HepG2 (cell line): Measurements from ENCODE around the gene OPRM1. TPM values are rescaled to one million over a fixed set of nuclear protein-coding genes. Genes with fewer than 3 reads are reported as not detected.

ENCODE experiments used
- ATAC-seq: fragments of 200-7000 bp; cut with Tn5 transposase; 3 replicates; pipeline ENCODE4 v1.9.1; 2020; ENCODE audit warnings: mild to moderate bottlenecking, moderate library complexity
- BruUV-seq: library from RNA; stranded (reverse); fragments of 400-500 nt; replicated peaks from 2 replicates; lab custom pipeline; 2021; lab: Mats Ljungman, UMichigan
- CTCF ChIA-PET: fragments of 300-600 bp; formaldehyde crosslinking; extraction: SDS; loops from one replicate; lab custom pipeline; 2021; ENCODE audit warnings: low total read pairs, inconsistent platforms, low intra/inter-chr PET ratio; lab: Yijun Ruan, JAX
- POLR2A ChIA-PET: fragments of 350-600 bp; sonication (Branson Sonifier 250); formaldehyde crosslinking; loops from one replicate; lab custom pipeline; 2020; ENCODE audit warnings: antibody characterized with exemption, inconsistent platforms; lab: Yijun Ruan, JAX
- DNase-seq: peaks from one replicate; pipeline ENCODE4 v3.0.0-alpha.2; 2015; ENCODE audit warnings: low spot score
- FAIRE-seq: peaks from 3 replicates; lab custom pipeline; 2011; peaks lifted over from hg19 to GRCh38; lab: Jason Lieb, UNC
- H2AFZ ChIP-seq: one replicate; pipeline ENCODE4 v1.6.1; 2011; ENCODE audit warnings: low read length, inconsistent platforms
- H3K27ac ChIP-seq: fragments of 300-600 bp; 3 replicates; pipeline ENCODE4 v1.8.0; 2011; ENCODE audit warnings: mixed run types, mild to moderate bottlenecking, mixed read lengths, low read length, inconsistent platforms; ENCODE audit not compliant: insufficient read depth; ENCODE audit errors: extremely low read length
- H3K27me3 ChIP-seq, 2 experiments: fragments of 200-600 bp in 1 of 2; 2 replicates in 1 of 2; 3 replicates in 1 of 2; pipeline versions ENCODE4 v1.6.0 to v1.8.0; 2011; ENCODE audit warnings: low read length in 2 of 2, mild to moderate bottlenecking in 2 of 2, moderate library complexity in 2 of 2, inconsistent platforms in 1 of 2; ENCODE audit not compliant: insufficient read depth in 2 of 2, control insufficient read depth in 1 of 2
- H3K36me3 ChIP-seq, 2 experiments: fragments of 200-600 bp in 1 of 2; replicated peaks in 1 of 2; 2 replicates in 1 of 2; 3 replicates in 1 of 2; pipeline versions ENCODE4 v1.5.1 to v1.8.0; 2011; ENCODE audit warnings: low read length in 2 of 2, inconsistent platforms in 1 of 2; ENCODE audit not compliant: insufficient read depth in 2 of 2, control insufficient read depth in 1 of 2
- H3K4me1 ChIP-seq: 2 replicates; pipeline ENCODE4 v1.5.1; 2012; ENCODE audit warnings: low read length, inconsistent platforms; ENCODE audit not compliant: insufficient read depth
- H3K4me2 ChIP-seq: 2 replicates; pipeline ENCODE4 v1.6.0; 2011; ENCODE audit warnings: low read depth, low read length, inconsistent platforms
- H3K4me3 ChIP-seq, 3 experiments: fragments of 200-600 bp in 1 of 3; sonication (generic), shearing (Covaris generic) in 1 of 3; replicated peaks in 1 of 3; 2 replicates each; pipeline ENCODE4 v1.5.1; 2011 to 2016; ENCODE audit warnings: low read length in 3 of 3, inconsistent platforms in 2 of 3, low read depth in 2 of 3, mild to moderate bottlenecking in 2 of 3, control low read depth in 1 of 3, mixed read lengths in 1 of 3; ENCODE audit not compliant: insufficient read depth in 1 of 3
- H3K79me2 ChIP-seq: one replicate; pipeline ENCODE4 v1.6.1; 2011; ENCODE audit warnings: low read length, inconsistent platforms; ENCODE audit not compliant: insufficient read depth
- H3K9ac ChIP-seq: 2 replicates; pipeline ENCODE4 v1.6.0; 2011; ENCODE audit warnings: mild to moderate bottlenecking, low read depth, low read length, inconsistent platforms; ENCODE audit not compliant: insufficient read depth
- H3K9me3 ChIP-seq: 2 replicates; pipeline ENCODE4 v1.5.1; 2012; ENCODE audit warnings: mild to moderate bottlenecking, low read length
- H4K20me1 ChIP-seq: 2 replicates; pipeline ENCODE4 v1.6.0; 2011; ENCODE audit warnings: inconsistent platforms, mild to moderate bottlenecking, low read length, moderate library complexity; ENCODE audit not compliant: insufficient read depth
- AHDC1 ChIP-seq: sonication (generic); formaldehyde crosslinking; IDR thresholded peaks from 2 replicates; pipeline ENCODE4 v1.5.1; 2020; ENCODE audit warnings: mild to moderate bottlenecking, missing genetic modification reagents, borderline replicate concordance
- FOXJ3 ChIP-seq: sonication (generic); formaldehyde crosslinking; IDR thresholded peaks from 2 replicates; pipeline ENCODE4 v1.4.0; 2020; ENCODE audit warnings: missing genetic modification reagents, mild to moderate bottlenecking, borderline replicate concordance
- HMG20B ChIP-seq: conservative IDR thresholded peaks from 2 replicates; pipeline ENCODE4 v1.6.1; 2016; ENCODE audit warnings: missing genetic modification reagents, missing compliant biosample characterization
- HNRNPH1 ChIP-seq: fragments of 200-400 bp; formaldehyde crosslinking; optimal IDR thresholded peaks from 2 replicates; pipeline ENCODE3; 2017; ENCODE audit warnings: mild to moderate bottlenecking, low read depth, low read length
- JDP2 ChIP-seq: sonication (generic); formaldehyde crosslinking; IDR thresholded peaks from 2 replicates; pipeline ENCODE4 v1.8.1; 2022; ENCODE audit warnings: missing genetic modification reagents, borderline replicate concordance
- MAX ChIP-seq: IDR thresholded peaks from 2 replicates; pipeline ENCODE4 v1.6.1; 2012; ENCODE audit warnings: inconsistent platforms
- WGBS: methylation state at CpG from one replicate; pipeline ENCODE4 v1.1.6; 2017; ENCODE audit warnings: low lambda C conversion rate; 5-methylcytosine and 5-hydroxymethylcytosine counted together
- in situ Hi-C: cut with HindIII; loops from 2 replicates; pipeline ENCODE4 v1.10.0; 2017; ENCODE audit warnings: low pct_unique_long_range_greater_than_20kb; ENCODE audit not compliant: extremely low pct_ligation_motif_present
- intact Hi-C: fragments of 100-400 bp; cut with micrococcal nuclease; formaldehyde crosslinking; loops from one replicate; pipeline ENCODE4 v1.10.0; 2022; ENCODE audit not compliant: unreplicated experiment
- polyA plus RNA-seq, 8 experiments: library from polyadenylated mRNA; depleted of rRNA in 3 of 8; stranded (reverse) in 7 of 8; unstranded in 1 of 8; fragments of >200 nt; fragmentation: Illumina TruSeq in 4 of 8; extraction: Trizol in 4 of 8; gene quantifications; 2 replicates each; pipeline versions ENCODE4 v1.2.1 to v1.2.3, GENCODE V29; 2011 to 2016; ENCODE audit warnings: low read depth in 4 of 8, missing spikeins in 1 of 8, mixed read lengths in 1 of 8; ENCODE audit not compliant: insufficient read depth in 1 of 8
- total RNA-seq, 5 experiments: library from RNA; depleted of rRNA; stranded (reverse); fragments of >200 nt; fragmentation: Illumina TruSeq; extraction: Trizol; gene quantifications; 2 replicates each; pipeline ENCODE4 v1.2.3, GENCODE V29; 2016; ENCODE audit warnings: low read depth in 1 of 5
- TF ChIP-seq, protein P1 (sequence below): sonication (generic); formaldehyde crosslinking; IDR thresholded peaks from 2 replicates; pipeline ENCODE4 v1.4.0; 2020; ENCODE audit warnings: missing genetic modification reagents

OPRM1 gene
- total and polyA plus RNA-seq, 2 of the 13 experiments (the other 11 are each of a cell fraction or from before 2014, with no cell fraction given), result not detected

GRCh38 chr6:154169193-154169847, 130.3 kb downstream of the OPRM1 start:
- WGBS, result 7% methylated on average over 4 of the region's 5 CpGs
- Histone ChIP-seq H2AFZ (no peak overlapping the region), H3K4me2 (no peak overlapping the region), H3K4me1 (no peaks in the 10 kb centered on the region), H3K79me2 (no peaks in the 10 kb centered on the region), H3K9ac (no peak overlapping the region), H3K27ac (no peak overlapping the region), H3K9me3 (no peaks in the 10 kb centered on the region), H4K20me1 (no peaks in the 10 kb centered on the region), H3K4me3 (no peak overlapping the region), H3K36me3 (no peaks in the 10 kb centered on the region), H3K27me3 (0 out of 5 replicates have a peak, but pooled peaks cover 0 to 3% of the 10 kb centered on the region in 2 experiments)
- no TSS peak for BruUV-seq
- intact Hi-C loops, result no loop called here
- TF ChIP-seq, protein P1, sequence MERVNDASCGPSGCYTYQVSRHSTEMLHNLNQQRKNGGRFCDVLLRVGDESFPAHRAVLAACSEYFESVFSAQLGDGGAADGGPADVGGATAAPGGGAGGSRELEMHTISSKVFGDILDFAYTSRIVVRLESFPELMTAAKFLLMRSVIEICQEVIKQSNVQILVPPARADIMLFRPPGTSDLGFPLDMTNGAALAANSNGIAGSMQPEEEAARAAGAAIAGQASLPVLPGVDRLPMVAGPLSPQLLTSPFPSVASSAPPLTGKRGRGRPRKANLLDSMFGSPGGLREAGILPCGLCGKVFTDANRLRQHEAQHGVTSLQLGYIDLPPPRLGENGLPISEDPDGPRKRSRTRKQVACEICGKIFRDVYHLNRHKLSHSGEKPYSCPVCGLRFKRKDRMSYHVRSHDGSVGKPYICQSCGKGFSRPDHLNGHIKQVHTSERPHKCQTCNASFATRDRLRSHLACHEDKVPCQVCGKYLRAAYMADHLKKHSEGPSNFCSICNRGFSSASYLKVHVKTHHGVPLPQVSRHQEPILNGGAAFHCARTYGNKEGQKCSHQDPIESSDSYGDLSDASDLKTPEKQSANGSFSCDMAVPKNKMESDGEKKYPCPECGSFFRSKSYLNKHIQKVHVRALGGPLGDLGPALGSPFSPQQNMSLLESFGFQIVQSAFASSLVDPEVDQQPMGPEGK, result no peak
- TF ChIP-seq FOXJ3 (CRISPR knock-in tag), result no peak
- TF ChIP-seq AHDC1, result no peak
- no peak for TF ChIP-seq HMG20B (CRISPR knock-in tag)
- no peak for TF ChIP-seq HNRNPH1
- no peak for TF ChIP-seq MAX
- no peak for TF ChIP-seq JDP2 (CRISPR knock-in tag)
- CTCF ChIA-PET, result no interaction called here
- ATAC-seq (no peak), DNase-seq (no peak), FAIRE-seq (no peak)
- POLR2A ChIA-PET, result no interaction called here
- in situ Hi-C loops, result loop anchor here (25.0 kb wide), 2 partner anchors 343 to 493 kb away; partner anchors contain the start of gene CNKSR3
